Smooth muscle cell (in vitro differentiated cells): ENCODE data around the gene ENTREP1. TPM values are rescaled to one million over a fixed set of nuclear protein-coding genes. Genes with fewer than 3 reads are reported as not detected.

Experiments
- DNase-seq: peaks from one replicate; lab custom pipeline; 2025; ENCODE audit not compliant: unreplicated experiment; lab: John Stamatoyannopoulos, UW
- H2AFZ ChIP-seq: fragments of 200-600 bp; sonication (generic); 2 replicates; pipeline ENCODE4 v1.6.0; 2016; ENCODE audit warnings: antibody characterized with exemption, low read depth, mild to moderate bottlenecking
- H3F3A ChIP-seq: fragments of 200-600 bp; sonication (generic); 2 replicates; pipeline ENCODE4 v1.6.0; 2017; ENCODE audit warnings: antibody characterized with exemption, low read depth
- H3K27ac ChIP-seq: fragments of 200-600 bp; sonication (generic); 2 replicates; pipeline ENCODE4 v1.5.1; 2016; ENCODE audit warnings: low read depth, mild to moderate bottlenecking
- H3K27me3 ChIP-seq: fragments of 200-600 bp; sonication (generic); 2 replicates; pipeline ENCODE4 v1.6.1; 2016; ENCODE audit warnings: low read depth, mild to moderate bottlenecking
- H3K36me3 ChIP-seq: fragments of 200-600 bp; sonication (generic); 2 replicates; pipeline ENCODE4 v1.5.1; 2016; ENCODE audit warnings: low read depth
- H3K4me1 ChIP-seq: fragments of 200-600 bp; sonication (generic); 2 replicates; pipeline ENCODE4 v1.5.1; 2016; ENCODE audit warnings: low read depth
- H3K4me2 ChIP-seq: fragments of 200-600 bp; sonication (generic); 2 replicates; pipeline ENCODE4 v1.6.0; 2016; ENCODE audit warnings: mild to moderate bottlenecking
- H3K4me3 ChIP-seq: fragments of 200-600 bp; sonication (generic); 2 replicates; pipeline ENCODE4 v1.5.1; 2016; ENCODE audit warnings: mild to moderate bottlenecking
- H3K79me2 ChIP-seq: fragments of 200-600 bp; sonication (generic); 2 replicates; pipeline ENCODE4 v1.6.0; 2016; ENCODE audit warnings: low read depth, mild to moderate bottlenecking
- H3K9ac ChIP-seq: fragments of 200-600 bp; sonication (generic); 2 replicates; pipeline ENCODE4 v1.6.0; 2016; ENCODE audit warnings: low read depth
- H3K9me3 ChIP-seq: fragments of 200-600 bp; sonication (generic); replicated peaks from 2 replicates; pipeline ENCODE4 v1.5.1; 2016; ENCODE audit warnings: low read depth
- H4K20me1 ChIP-seq: fragments of 200-600 bp; sonication (generic); 2 replicates; pipeline ENCODE4 v1.6.0; 2016; ENCODE audit warnings: low read depth
- CTCF ChIP-seq: fragments of 200-600 bp; sonication (generic); IDR thresholded peaks from 2 replicates; pipeline ENCODE4 v1.5.1; 2017; ENCODE audit warnings: borderline replicate concordance, mild to moderate bottlenecking, antibody characterized with exemption; ENCODE audit not compliant: insufficient read depth, poor library complexity, severe bottlenecking
- WGBS: methylation state at CpG from one replicate; pipeline ENCODE4 v1.1.7; 2016; ENCODE audit warnings: low lambda C conversion rate; 5-methylcytosine and 5-hydroxymethylcytosine counted together
- polyA plus RNA-seq: library from polyadenylated mRNA; unstranded; fragments of >200 nt; fragmentation: Nextera tagmentation; extraction: Ambion mirVana; gene quantifications from 2 replicates; pipeline ENCODE4 v1.2.1, GENCODE V29; 2016
- total RNA-seq: library from RNA; depleted of rRNA; stranded (reverse); fragments of >200 nt; gene quantifications from 2 replicates; pipeline ENCODE4 v1.2.3, GENCODE V29; 2014

Gene ENTREP1
- total and polyA plus RNA-seq, 2 experiments from 2014 or later, result 2.4 to 7.3 TPM

GRCh38 chr9:69393425-69393824, 68.4 kb downstream of the ENTREP1 start:
- H2AFZ ChIP-seq, result no peak overlapping the region
- no peaks in the 10 kb centered on the region for H3K4me1 ChIP-seq
- H3K9ac ChIP-seq, result no peak overlapping the region
- H3F3A ChIP-seq, result no peaks in the 10 kb centered on the region
- no peak overlapping the region for H3K27ac ChIP-seq
- no peak overlapping the region for H3K4me3 ChIP-seq
- H3K9me3 ChIP-seq, result no peaks in the 10 kb centered on the region
- no peaks in the 10 kb centered on the region for H3K36me3 ChIP-seq
- H3K79me2 ChIP-seq, result no peaks in the 10 kb centered on the region
- no peaks in the 10 kb centered on the region for H4K20me1 ChIP-seq
- 95% methylated on average over 6 of the region's 6 CpGs for WGBS
- H3K4me2 ChIP-seq, result no peak overlapping the region
- H3K27me3 ChIP-seq, result no peaks in the 10 kb centered on the region
- DNase-seq, result no peak
- TF ChIP-seq CTCF, result no peak

- WGBS, result 97% methylated on average over 5 of the region's 5 CpGs
- Histone ChIP-seq H3K79me2 (no peaks in the 10 kb centered on the region), H3K27me3 (no peaks in the 10 kb centered on the region), H3K36me3 (no peaks in the 10 kb centered on the region), H3F3A (no peaks in the 10 kb centered on the region), H2AFZ (no peak overlapping the region), H3K9me3 (no peaks in the 10 kb centered on the region), H3K4me3 (no peak overlapping the region), H3K4me1 (no peaks in the 10 kb centered on the region), H3K4me2 (no peak overlapping the region), H3K27ac (no peak overlapping the region), H4K20me1 (no peaks in the 10 kb centered on the region), H3K9ac (no peak overlapping the region)
- DNase-seq, result no peak
- TF ChIP-seq CTCF, result no peak
Observed at GRCh38 chr9:69395718-69396117, 70.7 kb downstream of the ENTREP1 start.

DNA sequence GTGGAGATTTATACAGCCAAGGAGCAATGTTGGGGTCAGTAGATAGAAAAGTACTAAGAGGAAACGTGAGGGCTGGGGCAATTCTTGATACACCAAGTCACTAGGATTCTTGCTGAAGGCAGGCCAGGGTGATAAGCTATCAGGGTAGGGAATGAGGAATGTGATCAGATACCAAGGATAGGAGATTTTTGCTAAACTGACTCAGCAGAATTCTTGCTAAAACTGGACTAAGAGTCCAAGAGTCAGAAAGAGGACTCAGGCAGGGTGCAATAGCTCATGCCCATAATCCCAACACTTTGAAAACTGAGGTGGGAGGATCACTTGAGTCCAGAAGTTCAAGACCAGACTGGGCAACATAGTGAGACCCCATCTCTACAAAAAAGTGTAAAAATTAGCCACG, 71.7 kb downstream of the ENTREP1 start:
- Histone ChIP-seq H3F3A (no peaks in the 10 kb centered on the region), H3K9ac (no peak overlapping the region), H3K79me2 (no peaks in the 10 kb centered on the region), H3K4me1 (no peaks in the 10 kb centered on the region), H3K4me3 (no peak overlapping the region), H3K9me3 (no peaks in the 10 kb centered on the region), H3K27ac (no peak overlapping the region), H3K4me2 (no peak overlapping the region), H3K36me3 (no peaks in the 10 kb centered on the region), H3K27me3 (no peaks in the 10 kb centered on the region), H2AFZ (no peak overlapping the region), H4K20me1 (no peaks in the 10 kb centered on the region)
- WGBS, result 88% methylated on average over 2 of the region's 2 CpGs
- no peak for DNase-seq
- no peak for TF ChIP-seq CTCF

DNA sequence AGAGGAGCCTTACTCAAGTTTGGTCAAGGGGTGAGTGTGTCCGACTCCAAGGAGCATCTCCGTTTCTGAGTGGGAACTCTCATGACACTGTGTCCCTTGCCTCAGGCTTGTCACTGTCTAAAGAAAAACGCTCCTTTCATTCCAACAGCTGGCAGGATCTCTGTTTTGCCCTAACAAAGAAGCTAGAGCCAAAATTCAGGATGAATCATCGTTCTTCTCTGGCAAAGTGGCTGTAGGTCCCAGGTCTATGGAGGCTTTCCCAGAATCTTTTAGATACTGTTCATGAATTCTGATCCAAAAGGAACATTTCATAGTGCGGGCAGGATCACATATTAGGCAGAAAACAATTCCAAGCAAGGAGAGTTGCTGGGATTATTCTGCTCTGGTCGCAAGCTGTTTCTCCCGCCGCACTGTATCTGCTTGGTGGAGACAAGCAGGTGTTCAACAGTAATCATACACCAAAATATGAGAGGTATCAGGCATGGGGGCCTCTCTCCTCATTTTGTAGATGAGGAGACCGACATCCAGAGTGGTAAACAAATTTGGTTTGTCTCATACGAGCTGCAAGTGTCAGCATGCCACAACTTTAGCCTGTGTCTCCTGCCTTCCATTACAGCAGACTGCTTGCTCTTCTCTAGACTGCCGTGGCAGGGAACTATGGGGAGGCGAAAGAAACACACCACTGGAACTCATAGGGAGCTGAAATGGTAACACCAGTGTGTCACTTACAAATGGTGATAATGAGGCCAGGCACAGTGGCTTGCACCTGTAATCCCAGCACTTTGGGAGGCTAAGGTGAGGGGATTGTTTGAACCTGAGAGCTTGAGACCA, 72.6 kb downstream of the ENTREP1 start:
- Histone ChIP-seq H4K20me1 (no peaks in the 10 kb centered on the region), H3K36me3 (no peaks in the 10 kb centered on the region), H3F3A (no peaks in the 10 kb centered on the region), H2AFZ (no peak overlapping the region), H3K9me3 (no peaks in the 10 kb centered on the region), H3K4me3 (no peak overlapping the region), H3K27ac (no peak overlapping the region), H3K79me2 (no peaks in the 10 kb centered on the region), H3K9ac (no peak overlapping the region), H3K4me1 (no peaks in the 10 kb centered on the region), H3K4me2 (no peak overlapping the region), H3K27me3 (no peaks in the 10 kb centered on the region)
- 74% methylated on average over 12 of the region's 12 CpGs for WGBS
- TF ChIP-seq CTCF, result no peak
- DNase-seq, result no peak
